ENCODE results near the gene RBMS3.

RBMS3 gene

GRCh38 chr3:29695201-29695600, 414.3 kb downstream of the RBMS3 start:
- no peak for DNase-seq

GRCh38 chr3:29695643-29696198, 414.9 kb downstream of the RBMS3 start:
- DNase-seq: no peak

GRCh38 chr3:29696311-29696710, 415.4 kb downstream of the RBMS3 start:
- no peak for DNase-seq

- DNase-seq: no peak
These were observed 417.1 kb downstream of the RBMS3 start for GRCh38 chr3:29697989-29698388.

- DNase-seq: no peak
These were observed 419.4 kb downstream of the RBMS3 start for GRCh38 chr3:29700256-29700655.

- DNase-seq: no peak
These were observed 420.6 kb downstream of the RBMS3 start for GRCh38 chr3:29701326-29701983.

GRCh38 chr3:29705906-29706844, 425.3 kb downstream of the RBMS3 start:
- DNase-seq: no peak

GRCh38 chr3:29708884-29709283, 428.0 kb downstream of the RBMS3 start:
- DNase-seq: no peak

- no peak for DNase-seq
These were observed 430.4 kb downstream of the RBMS3 start for GRCh38 chr3:29711255-29711771.

GRCh38 chr3:29716213-29716612, 435.3 kb downstream of the RBMS3 start:
- no peak for DNase-seq

GRCh38 chr3:29718661-29719065, 437.8 kb downstream of the RBMS3 start:
- DNase-seq: no peak

GRCh38 chr3:29720665-29721064, 439.8 kb downstream of the RBMS3 start:
- no peak for DNase-seq

GRCh38 chr3:29721789-29722188, 440.9 kb downstream of the RBMS3 start:
- no peak for DNase-seq

- DNase-seq: no peak
These were observed 450.2 kb downstream of the RBMS3 start for GRCh38 chr3:29731050-29731449.

GRCh38 chr3:29741231-29741630, 460.4 kb downstream of the RBMS3 start:
- DNase-seq: no peak

- DNase-seq: peak; percentile 34
These were observed 464.5 kb downstream of the RBMS3 start for GRCh38 chr3:29745232-29745870.

- DNase-seq: no peak
These were observed 465.4 kb downstream of the RBMS3 start for GRCh38 chr3:29746163-29746760.

- no peak for DNase-seq
These were observed 467.1 kb downstream of the RBMS3 start for GRCh38 chr3:29747991-29748390.

GRCh38 chr3:29751647-29752314, 470.9 kb downstream of the RBMS3 start:
- DNase-seq: no peak

- no peak for DNase-seq
These were observed 473.5 kb downstream of the RBMS3 start for GRCh38 chr3:29754346-29754745.

GRCh38 chr3:29755416-29755815, 474.5 kb downstream of the RBMS3 start:
- no peak for DNase-seq
